Vagina (tissue), 2 donors: ENCODE results near the gene PISD. TPM values are rescaled to one million over a fixed set of nuclear protein-coding genes. Genes with fewer than 3 reads are reported as not detected.
A peak's percentile ranks its signal among the peaks of the same experiment; 100 is the strongest.

Experiments used
- DNase-seq, 2 donors: peaks; one replicate each; pipeline ENCODE4 v3.0.0-alpha.2; 2017; ENCODE audit errors: extremely low spot score in 2 of 2
- H3K27ac ChIP-seq: fragments of 200-600 bp; sonication (generic); one replicate; pipeline ENCODE4 v1.5.1; 2019
- H3K27me3 ChIP-seq: fragments of 200-600 bp; sonication (generic); one replicate; pipeline ENCODE4 v1.5.1; 2019
- H3K36me3 ChIP-seq, 2 donors: fragments of 200-600 bp; sonication (generic); one replicate each; pipeline ENCODE4 v1.5.1; 2017 to 2019
- H3K4me1 ChIP-seq: fragments of 200-600 bp; sonication (generic); one replicate; pipeline ENCODE4 v1.5.1; 2019
- H3K4me3 ChIP-seq, 2 donors: fragments of 200-600 bp; sonication (generic); 1 replicate in 1 of 2; 2 replicates in 1 of 2; pipeline ENCODE4 v1.5.1; 2016 to 2019
- H3K9me3 ChIP-seq: fragments of 200-600 bp; sonication (generic); one replicate; pipeline ENCODE4 v1.5.1; 2019
- POLR2A ChIP-seq, 2 donors: fragments of 450-650 bp; IDR thresholded peaks; one replicate each; pipeline ENCODE4 v1.6.1; 2017; ENCODE audit warnings: antibody characterized with exemption in 2 of 2, mild to moderate bottlenecking in 2 of 2, moderate library complexity in 2 of 2
- POLR2AphosphoS5 ChIP-seq, 2 donors: sonication (generic); formaldehyde crosslinking; IDR thresholded peaks; one replicate each; pipeline ENCODE4 v1.9.0; 2017; ENCODE audit warnings: antibody characterized with exemption in 2 of 2, mild to moderate bottlenecking in 2 of 2, low read depth in 1 of 2; ENCODE audit not compliant: insufficient read depth in 1 of 2
- intact Hi-C: fragments of 100-400 bp; cut with DNase I; formaldehyde crosslinking; loops from one replicate; pipeline ENCODE4 v1.15.1; 2023
- total RNA-seq: library from RNA; depleted of rRNA; stranded (reverse); fragments of >200 nt; gene quantifications from one replicate; pipeline ENCODE4 v1.2.3, GENCODE V29; 2016
- TF ChIP-seq, protein P1 (sequence below), 3 experiments: fragments of 450-650 bp in 2 of 3; fragments of 200-600 bp in 1 of 3; sonication (generic) in 1 of 3; IDR thresholded peaks; one replicate each; pipeline ENCODE4 v1.5.1; 2017 to 2019; ENCODE audit warnings: antibody characterized with exemption in 3 of 3, mild to moderate bottlenecking in 2 of 3, moderate library complexity in 2 of 3

The PISD gene
- total RNA-seq, 1 donor from 2014 or later: 50.3 TPM

DNA sequence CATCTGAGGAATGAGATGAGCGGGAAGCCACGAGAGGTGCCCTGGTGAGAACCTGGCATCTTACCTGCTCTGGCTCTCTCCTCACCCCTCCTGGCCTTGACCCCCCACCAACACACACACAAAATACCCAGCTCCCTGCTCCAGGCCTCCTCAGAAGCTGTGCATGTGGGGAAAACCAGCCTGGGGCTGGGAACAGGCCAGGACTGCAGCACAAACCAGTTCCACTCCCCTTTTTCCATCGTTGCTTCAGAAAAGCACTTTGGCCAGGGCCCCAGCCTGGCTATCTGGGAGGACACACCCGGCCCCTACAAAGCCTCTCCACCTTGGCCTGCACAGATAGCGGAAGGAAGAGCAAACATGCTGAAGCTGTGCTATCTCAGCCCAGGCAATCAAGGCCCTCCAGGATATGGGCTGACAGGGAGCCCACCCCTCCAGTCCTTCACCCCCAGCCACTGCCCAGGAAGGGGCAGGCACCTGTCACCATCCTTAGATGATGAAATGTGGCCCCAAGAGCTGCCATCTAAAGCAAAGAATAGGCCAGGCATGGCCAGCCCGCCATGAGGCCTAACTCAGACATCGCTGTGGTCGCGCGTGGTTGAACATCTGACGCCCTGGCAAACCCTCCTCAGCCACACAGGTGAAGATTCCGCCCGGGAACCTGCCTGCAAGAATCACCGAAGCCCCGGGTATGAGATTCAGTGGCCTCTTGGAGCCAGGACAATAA, 35.4 kb downstream of the PISD start:
- intact Hi-C loops: no loop called here
- no peaks in the 10 kb centered on the region for H3K27me3 ChIP-seq
- H3K4me3 ChIP-seq: peak overlapping the region in 1 of 2 donors; percentile 37
- H3K27ac ChIP-seq: peak overlapping the region; percentile 72
- TF ChIP-seq POLR2A (IDR thresholded peaks at IDR 0.05): no peak
- no peak for TF ChIP-seq POLR2AphosphoS5 (IDR thresholded peaks at IDR 0.05; ENCODE audit: insufficient read depth in 1 of 2, low read depth in 1 of 2)
- TF ChIP-seq, protein P1, sequence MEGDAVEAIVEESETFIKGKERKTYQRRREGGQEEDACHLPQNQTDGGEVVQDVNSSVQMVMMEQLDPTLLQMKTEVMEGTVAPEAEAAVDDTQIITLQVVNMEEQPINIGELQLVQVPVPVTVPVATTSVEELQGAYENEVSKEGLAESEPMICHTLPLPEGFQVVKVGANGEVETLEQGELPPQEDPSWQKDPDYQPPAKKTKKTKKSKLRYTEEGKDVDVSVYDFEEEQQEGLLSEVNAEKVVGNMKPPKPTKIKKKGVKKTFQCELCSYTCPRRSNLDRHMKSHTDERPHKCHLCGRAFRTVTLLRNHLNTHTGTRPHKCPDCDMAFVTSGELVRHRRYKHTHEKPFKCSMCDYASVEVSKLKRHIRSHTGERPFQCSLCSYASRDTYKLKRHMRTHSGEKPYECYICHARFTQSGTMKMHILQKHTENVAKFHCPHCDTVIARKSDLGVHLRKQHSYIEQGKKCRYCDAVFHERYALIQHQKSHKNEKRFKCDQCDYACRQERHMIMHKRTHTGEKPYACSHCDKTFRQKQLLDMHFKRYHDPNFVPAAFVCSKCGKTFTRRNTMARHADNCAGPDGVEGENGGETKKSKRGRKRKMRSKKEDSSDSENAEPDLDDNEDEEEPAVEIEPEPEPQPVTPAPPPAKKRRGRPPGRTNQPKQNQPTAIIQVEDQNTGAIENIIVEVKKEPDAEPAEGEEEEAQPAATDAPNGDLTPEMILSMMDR (IDR thresholded peaks at IDR 0.05): no peak
- DNase-seq: no peak
- H3K4me1 ChIP-seq: peaks cover 68% of the 10 kb centered on the region
- no peaks in the 10 kb centered on the region for H3K9me3 ChIP-seq
- peaks cover 0 to 2% of the 10 kb centered on the region in 2 donors for H3K36me3 ChIP-seq

DNA sequence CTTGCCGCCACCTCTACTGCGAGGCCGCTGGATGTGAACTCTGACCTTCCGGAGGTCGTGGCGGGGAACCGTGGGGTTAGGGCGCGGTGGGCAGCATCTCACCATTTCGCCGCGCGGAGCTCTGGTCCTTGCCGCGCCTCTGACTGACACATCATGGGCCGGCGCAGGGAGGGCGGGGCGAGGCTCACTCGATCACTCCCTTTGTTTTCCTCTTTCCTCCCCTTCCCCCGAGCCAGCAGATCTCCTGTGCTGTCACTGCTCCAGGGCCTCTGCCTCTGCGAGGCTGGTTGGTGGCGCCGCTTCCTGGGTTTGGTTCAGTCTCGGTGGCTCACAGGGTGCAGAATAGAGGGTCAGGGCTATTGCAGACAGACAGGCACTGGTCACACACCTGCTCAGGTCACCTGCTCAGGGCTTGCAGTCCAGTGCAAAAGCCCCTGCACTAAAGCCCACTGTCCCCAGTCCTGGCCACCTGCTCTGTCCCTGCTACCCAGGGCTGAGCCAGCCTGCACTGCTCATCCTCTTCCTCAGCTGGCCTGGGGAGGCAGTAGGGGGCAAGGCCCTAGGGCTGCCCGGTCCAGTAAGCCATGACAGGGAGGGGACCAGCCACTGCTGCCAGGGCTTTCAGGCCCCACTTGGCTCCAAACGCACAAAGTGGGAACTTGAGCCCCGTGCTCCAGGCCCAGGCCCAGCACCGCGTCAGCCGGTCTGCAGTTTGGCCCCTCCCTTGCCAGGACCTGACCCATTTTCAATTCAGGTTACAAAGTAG, 36.2 kb downstream of the PISD start:
- H3K4me3 ChIP-seq: peak overlapping the region; percentile 22 to 37

DNA sequence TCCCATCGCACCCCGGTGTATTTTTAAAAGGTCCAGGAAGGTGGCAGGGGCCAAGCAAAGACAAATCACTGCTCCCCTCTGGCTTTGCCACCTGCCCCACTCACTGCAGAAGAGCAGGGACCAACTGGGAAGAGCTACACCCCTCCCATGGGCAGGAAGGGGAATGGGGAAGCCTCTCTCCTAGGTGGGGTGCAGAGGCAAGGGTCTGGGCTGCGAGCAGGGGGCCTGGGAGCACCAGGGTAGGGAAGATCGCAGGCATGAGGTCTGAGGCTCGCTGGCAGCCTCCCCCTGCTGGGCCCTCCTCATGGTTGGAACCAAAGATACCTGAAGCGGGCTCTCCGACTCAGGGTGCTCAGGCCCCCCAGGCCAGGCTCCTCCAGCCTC, 36.8 kb downstream of the PISD start:
- intact Hi-C loops: no loop called here
- Histone ChIP-seq H3K4me1 (peaks cover 57% of the 10 kb centered on the region), H3K36me3 (peaks cover 0 to 16% of the 10 kb centered on the region in 2 donors)

More for the DNA sequence above, 36.2 kb downstream of the PISD start:
- Histone ChIP-seq H3K27ac (peak overlapping the region; percentile 72), H3K9me3 (no peaks in the 10 kb centered on the region), H3K36me3 (peaks cover 0 to 10% of the 10 kb centered on the region in 2 donors), H3K4me1 (peaks cover 61% of the 10 kb centered on the region), H3K27me3 (no peaks in the 10 kb centered on the region)
- TF ChIP-seq, protein P1 (IDR thresholded peaks at IDR 0.05): no peak
- intact Hi-C loops: no loop called here
- no peak for DNase-seq

DNA sequence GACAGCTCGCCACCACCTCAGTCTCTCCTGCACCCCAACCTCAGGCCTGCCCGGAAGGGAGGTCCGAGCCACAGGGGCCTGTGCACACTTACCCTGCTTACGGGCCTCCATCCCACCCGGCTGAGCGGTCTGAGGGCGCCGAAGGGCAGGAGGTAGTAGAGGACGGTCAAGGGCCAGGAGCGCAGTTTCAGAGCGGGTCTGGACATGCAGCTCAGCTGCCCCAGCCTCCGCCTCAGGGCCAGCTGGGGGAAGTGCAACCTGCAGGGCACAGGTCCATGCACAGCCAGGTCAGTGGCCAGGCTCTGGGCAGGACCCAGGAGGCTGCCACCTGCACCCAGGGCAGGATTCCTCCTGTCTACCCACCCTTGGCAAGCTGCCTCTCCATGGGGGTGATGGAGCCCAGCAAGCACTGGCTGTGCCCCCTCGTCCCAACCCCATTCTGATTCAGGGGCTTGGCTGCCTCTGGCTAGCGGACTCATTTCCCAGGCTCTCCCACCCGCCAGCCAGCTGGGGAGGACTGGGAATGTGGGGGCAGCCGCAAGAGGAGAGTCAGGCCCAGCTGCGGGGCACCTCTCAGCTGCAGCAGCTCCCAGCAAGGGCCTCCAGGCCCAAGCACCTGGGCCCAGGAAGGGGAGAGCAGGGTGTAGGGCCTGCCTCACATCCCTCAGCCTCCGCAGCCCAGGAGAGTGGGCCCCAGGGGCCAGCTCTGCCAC, 38.3 kb downstream of the PISD start:
- TF ChIP-seq POLR2AphosphoS5 (IDR thresholded peaks at IDR 0.05; ENCODE audit: insufficient read depth in 1 of 2, low read depth in 1 of 2) (no peak), POLR2A (IDR thresholded peaks at IDR 0.05) (no peak)
- TF ChIP-seq, protein P1 (IDR thresholded peaks at IDR 0.05): no peak
- H3K27ac ChIP-seq: no peak overlapping the region
- H3K27me3 ChIP-seq: no peaks in the 10 kb centered on the region
- intact Hi-C loops: no loop called here
- DNase-seq: no peak
- H3K36me3 ChIP-seq: peaks cover 0 to 31% of the 10 kb centered on the region in 2 donors
- H3K4me1 ChIP-seq: peaks cover 42% of the 10 kb centered on the region
- H3K9me3 ChIP-seq: no peaks in the 10 kb centered on the region
- H3K4me3 ChIP-seq: no peak overlapping the region

More for the DNA sequence above, 36.8 kb downstream of the PISD start:
- Histone ChIP-seq H3K9me3 (no peaks in the 10 kb centered on the region), H3K27me3 (no peaks in the 10 kb centered on the region), H3K27ac (peak overlapping the region; percentile 72), H3K4me3 (peak overlapping the region; percentile 22 to 37)
- no peak for DNase-seq
- TF ChIP-seq POLR2AphosphoS5 (IDR thresholded peaks at IDR 0.05; ENCODE audit: insufficient read depth in 1 of 2, low read depth in 1 of 2): no peak
- TF ChIP-seq, protein P1 (IDR thresholded peaks at IDR 0.05): no peak
- no peak for TF ChIP-seq POLR2A (IDR thresholded peaks at IDR 0.05)
